NCI-H146 treated with DMSO at 0.1 percent for 48 hours (cell line): ENCODE results near the gene CLCNKA.
"Not testable (repeated sequence)": the region's sequence is repeated elsewhere in the genome, so short reads cannot be mapped to it uniquely, and the experiment has no call there.

Source experiments
- DNase-seq: peaks from one replicate; lab custom pipeline; 2025; ENCODE audit not compliant: unreplicated experiment; lab: John Stamatoyannopoulos, UW

Gene CLCNKA

GRCh38 chr1:16017076-16017460, 4.8 kb upstream of the CLCNKA start:
- DNase-seq, result no peak

- DNase-seq, result no peak
Measured at GRCh38 chr1:16017461-16018303, 4.2 kb upstream of the CLCNKA start, which contains the start of gene HSPB7. HSPB7 (minus strand) TSS chr1:16018043; CDS start chr1:16017963, 80 bp downstream.

- DNase-seq, result no peak
Measured at GRCh38 chr1:16018308-16018707, 3.5 kb upstream of the CLCNKA start.

DNA sequence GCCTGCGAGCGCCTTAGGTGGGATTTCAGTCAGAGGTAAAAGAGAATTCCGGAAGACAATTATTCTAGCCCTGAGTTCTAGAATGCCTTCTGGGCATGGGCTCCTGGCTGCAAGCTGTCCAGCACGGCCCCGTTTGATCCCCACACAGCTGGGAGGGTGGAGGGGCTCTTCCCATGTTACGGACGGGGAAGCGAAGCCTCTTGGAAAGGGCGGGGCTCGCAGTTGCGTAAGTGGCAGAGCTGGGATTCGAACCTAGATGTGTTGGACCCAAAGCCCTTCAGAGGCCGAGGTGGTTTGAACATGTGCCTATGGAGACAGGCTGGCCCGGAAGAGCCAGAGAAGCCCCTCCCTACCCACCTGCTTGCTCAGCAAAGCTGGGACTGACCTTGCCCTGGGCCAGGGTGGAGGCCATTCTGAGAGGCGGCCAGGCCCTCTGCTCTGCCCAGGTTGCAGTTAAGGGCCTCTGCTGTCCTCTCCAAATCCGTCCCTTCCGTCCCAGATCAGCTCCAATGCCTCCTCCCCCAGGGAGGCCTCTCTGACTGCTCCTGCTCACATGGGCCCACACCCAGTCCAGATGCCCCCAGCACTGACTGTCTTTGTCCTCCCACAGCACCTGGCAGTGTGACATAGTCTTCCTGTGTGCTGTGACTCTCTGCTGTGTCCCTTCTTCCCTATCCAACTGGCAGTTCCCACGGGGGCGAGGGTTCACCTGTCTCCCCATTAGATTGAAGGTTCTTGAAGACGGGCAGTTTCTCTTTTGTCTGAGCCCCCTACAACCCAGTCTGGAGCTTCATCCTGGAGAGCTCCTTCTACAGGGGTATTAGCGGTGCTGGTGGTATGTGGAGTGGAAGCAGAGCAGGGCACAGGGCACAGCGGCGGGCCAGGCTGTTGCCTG, 2.8 kb upstream of the CLCNKA start:
- DNase-seq, result no peak

DNA sequence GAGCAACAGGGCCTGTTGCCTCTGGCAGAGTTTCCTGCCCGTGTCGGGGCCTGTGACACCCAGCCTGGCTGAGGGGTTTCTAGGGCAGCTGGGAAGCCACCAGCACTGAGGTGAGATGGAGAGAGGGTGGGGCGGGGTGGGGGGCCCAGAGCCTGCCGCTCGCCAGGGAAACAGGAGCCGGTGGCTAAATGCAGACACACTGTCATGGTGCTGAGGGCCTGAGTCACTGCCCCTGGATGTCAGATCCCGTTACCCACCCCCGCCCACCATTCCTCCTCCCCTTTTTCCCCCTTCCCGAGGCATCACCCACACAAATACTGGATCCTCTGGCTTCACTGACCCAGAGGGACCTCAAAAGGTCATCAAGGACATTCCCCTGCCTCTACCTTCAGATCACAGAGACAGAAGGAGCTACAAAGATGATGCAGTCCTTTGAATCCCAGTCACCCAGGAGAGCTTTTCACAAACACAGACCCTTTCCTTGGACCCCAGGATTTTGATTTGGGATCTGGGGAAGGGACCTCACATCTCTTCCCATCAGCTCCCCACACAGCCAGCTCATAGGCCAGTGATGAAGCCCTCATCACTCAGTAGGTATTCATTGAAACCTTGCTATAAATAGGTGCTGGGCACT, 2.1 kb upstream of the CLCNKA start:
- no peak for DNase-seq

DNA sequence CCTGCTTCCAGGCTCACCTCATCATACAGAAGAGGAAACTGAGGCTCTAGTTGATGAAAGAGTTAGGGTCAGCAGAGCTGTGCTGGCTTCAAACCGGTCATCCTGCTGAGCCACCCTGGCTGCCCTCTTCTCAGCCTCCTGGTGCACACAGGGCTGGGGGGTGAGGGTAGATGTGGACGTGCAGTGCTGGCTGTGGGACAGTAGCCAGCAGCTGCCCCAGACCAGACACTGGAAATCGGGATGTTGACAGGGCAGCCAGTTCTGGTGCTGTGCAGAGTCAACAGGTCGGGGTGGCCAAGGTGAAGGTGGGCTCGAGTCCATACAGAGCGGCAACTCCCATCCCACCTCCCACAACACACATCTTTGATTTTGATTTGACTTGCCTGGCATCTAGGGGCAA, 1.5 kb upstream of the CLCNKA start:
- DNase-seq, result no peak

DNA sequence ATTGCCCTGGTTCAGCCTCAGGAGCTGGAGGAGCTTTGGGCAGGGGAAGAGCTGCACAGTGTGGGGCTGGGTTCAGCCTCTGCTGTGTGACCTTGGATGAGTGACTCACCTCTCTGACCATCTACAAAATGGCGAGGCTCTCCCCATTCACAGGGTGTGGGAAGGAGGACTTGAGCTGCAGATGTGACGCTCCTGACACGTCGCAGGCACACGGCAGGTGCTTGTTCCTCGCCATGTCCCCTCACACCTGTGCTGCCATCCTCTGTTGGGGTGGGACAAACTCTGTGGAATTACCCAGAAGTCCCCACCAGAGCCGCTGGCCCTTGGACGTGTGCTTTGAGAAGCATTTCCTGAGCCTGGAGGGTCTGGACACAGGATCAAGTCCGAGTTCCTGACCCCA, 958 bp upstream of the CLCNKA start:
- DNase-seq, result not testable (repeated sequence)

DNA sequence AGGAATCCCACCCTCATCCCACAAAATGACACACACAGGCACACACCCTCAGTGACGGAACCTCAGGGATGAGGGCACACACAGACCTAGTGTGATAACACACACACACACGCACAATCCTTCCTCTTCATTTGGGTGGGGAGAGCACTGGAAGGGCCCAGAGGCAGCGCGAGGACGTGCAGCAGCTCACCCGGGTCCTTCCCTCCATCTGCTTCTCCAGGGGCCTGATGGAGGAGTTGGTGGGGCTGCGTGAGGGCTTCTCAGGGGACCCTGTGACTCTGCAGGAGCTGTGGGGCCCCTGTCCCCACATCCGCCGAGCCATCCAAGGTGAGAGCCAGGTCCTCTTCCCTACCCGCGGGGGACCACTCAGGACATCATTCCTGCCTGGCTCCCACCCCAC, 557 bp downstream of the CLCNKA start:
- DNase-seq, result no peak

GRCh38 chr1:16023050-16023653, 1.3 kb downstream of the CLCNKA start:
- no peak for DNase-seq

GRCh38 chr1:16026302-16026701, 4.5 kb downstream of the CLCNKA start:
- not testable (repeated sequence) for DNase-seq

DNA sequence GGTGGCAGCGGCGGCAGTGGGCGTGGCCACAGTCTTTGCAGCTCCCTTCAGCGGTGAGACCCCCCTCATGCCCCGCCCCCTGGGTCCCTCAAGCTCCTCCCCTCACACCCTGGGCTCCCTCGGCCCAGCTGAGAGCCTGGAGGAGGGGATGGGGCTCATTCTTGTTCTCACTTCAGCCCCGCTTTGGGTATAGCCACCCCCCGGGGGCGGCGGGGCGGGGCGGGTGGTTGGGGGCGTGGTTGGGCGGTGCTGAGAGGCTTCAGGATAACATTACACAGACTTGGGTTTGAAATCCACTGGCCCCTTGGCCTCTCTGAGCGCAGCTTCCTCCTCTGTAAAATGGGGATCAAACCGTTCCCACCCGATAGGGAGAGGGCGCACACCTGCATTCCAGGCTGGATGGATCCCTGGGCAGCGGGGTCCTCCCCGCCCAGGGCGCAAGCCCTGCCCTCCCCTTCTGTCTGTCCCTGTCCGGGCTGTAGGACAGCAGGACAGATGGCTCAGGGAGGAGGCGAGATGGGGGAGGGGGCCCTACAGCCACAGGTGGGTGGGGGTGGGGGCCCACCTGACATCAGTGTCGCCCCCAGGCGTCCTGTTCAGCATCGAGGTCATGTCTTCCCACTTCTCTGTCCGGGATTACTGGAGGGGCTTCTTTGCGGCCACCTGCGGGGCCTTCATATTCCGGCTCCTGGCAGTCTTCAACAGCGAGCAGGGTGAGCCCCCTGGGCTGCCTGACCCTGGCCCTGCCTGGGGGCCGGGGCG, 5.1 kb downstream of the CLCNKA start:
- no peak for DNase-seq

- no peak for DNase-seq
Measured at GRCh38 chr1:16028237-16029002, 6.6 kb downstream of the CLCNKA start.

DNA sequence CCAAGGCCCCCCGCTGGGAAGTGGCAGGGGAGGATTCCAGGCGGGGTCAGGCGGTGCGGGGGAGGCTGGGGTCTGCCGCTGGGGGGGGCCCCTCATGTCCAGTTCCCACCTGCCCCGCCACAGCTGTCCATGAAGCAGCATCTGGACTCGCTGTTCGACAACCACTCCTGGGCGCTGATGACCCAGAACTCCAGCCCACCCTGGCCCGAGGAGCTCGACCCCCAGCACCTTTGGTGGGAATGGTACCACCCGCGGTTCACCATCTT, 7.1 kb downstream of the CLCNKA start:
- not testable (repeated sequence) for DNase-seq

DNA sequence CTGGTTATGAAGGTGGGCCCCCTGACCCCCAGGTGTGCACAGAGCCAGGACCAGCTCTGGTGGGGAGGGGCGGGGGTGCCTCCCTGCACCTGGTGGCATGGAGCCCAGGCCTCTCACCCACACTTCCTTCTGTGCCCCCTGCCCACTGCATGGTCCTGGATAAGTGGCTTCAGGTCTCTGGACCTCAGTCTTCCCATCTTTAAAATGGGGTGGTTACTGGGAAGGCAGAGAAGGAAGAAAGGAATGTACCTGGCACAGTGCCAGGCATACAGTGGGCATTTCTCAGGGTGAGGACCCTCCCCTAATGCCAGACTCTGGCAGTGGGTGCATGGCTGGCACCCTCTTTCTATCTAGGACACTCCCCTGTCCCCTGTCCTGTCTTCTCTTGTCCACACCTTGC, 7.5 kb downstream of the CLCNKA start:
- DNase-seq, result no peak

- no peak for DNase-seq
Measured at GRCh38 chr1:16031551-16031950, 9.7 kb downstream of the CLCNKA start.

GRCh38 chr1:16032388-16033102, 10.7 kb downstream of the CLCNKA start:
- DNase-seq, result peak; percentile 36

GRCh38 chr1:16033103-16033632, 11.3 kb downstream of the CLCNKA start:
- not testable (repeated sequence) for DNase-seq

DNA sequence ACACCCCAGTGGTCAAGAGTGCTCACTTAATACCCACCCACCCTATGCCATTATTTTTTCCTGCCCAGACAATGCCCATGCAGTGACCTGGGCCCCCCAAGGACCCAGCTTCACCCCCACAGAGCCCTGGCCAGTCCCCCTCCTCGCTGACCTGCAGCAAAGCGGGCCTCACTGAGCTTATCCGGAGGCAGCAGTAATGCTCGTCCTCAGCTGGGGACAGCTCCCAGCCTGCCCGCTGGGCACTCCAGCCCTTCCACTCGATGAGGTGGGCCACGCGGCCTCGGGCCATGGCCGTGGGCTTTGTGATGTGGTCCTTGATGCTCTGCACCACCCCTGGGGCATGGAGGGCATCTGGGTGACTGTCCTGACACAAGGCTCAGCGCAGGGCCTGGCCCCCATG, 14.6 kb downstream of the CLCNKA start:
- DNase-seq, result not testable (repeated sequence)

GRCh38 chr1:16038620-16038912, 16.7 kb downstream of the CLCNKA start:
- no peak for DNase-seq
